Neural crest cell (in vitro differentiated cells): ENCODE measurements around the gene CENATAC. TPM values are rescaled to one million over a fixed set of nuclear protein-coding genes. Genes with fewer than 3 reads are reported as not detected.

ENCODE experiments used
- DNase-seq: peaks from one replicate; pipeline ENCODE4 v3.0.0; 2021; ENCODE audit warnings: low read depth, mixed read lengths, low spot score
- H3K27ac Mint-ChIP-seq: one replicate; pipeline ENCODE4 v1.8.0; 2021; ENCODE audit warnings: mild to moderate bottlenecking, mixed read lengths; ENCODE audit not compliant: unreplicated experiment
- H3K27me3 Mint-ChIP-seq: 2 replicates; pipeline ENCODE4 v1.8.0; 2021; ENCODE audit warnings: low read depth, mild to moderate bottlenecking, mixed read lengths
- H3K36me3 Mint-ChIP-seq: 2 replicates; pipeline ENCODE4 v1.8.0; 2021; ENCODE audit warnings: low read depth, mild to moderate bottlenecking, mixed read lengths
- H3K4me1 Mint-ChIP-seq: 2 replicates; pipeline ENCODE4 v1.8.0; 2021; ENCODE audit warnings: mixed read lengths
- H3K4me3 Mint-ChIP-seq: one replicate; pipeline ENCODE4 v1.8.0; 2021; ENCODE audit warnings: mild to moderate bottlenecking, mixed read lengths
- H3K9me3 Mint-ChIP-seq: 2 replicates; pipeline ENCODE4 v1.8.0; 2021; ENCODE audit warnings: mixed read lengths
- microRNA-seq: library from miRNA; unstranded; fragments of <30 nt; microRNA quantifications from one replicate; pipeline ENCODE4, GENCODE V29; 2020
- total RNA-seq: library from RNA; stranded (reverse); gene quantifications from 2 replicates; pipeline ENCODE4 v1.2.1, GENCODE V29; 2021
- TF ChIP-seq, protein P1 (sequence below): fragments of 200-600 bp; sonication (generic); conservative IDR thresholded peaks from 2 replicates; pipeline ENCODE4 v1.5.0; 2021; ENCODE audit warnings: antibody characterized with exemption, mild to moderate bottlenecking

CENATAC gene
- total RNA-seq, 1 donor from 2014 or later: 32.5 TPM

DNA sequence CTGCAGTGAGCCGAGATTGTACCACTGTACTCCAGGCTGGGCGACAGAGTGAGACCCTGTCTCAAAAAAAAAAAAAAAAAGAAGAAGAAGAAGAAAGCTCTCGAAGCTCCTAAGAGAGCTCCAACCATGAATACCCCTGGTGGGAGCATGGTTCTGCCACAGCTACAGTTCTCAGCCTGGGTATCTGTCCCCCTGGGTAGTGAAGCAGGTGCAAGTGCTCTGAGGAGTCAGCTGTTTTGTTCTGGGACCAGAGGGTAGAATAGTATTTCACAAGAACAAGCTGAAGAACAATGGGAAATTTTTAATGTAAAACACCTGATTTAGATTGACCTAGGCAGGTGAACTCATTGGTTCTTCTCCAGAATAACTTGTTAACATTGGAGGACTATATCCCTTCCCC lies 63.3 kb downstream of the CENATAC start:
- H3K27me3 Mint-ChIP-seq: no peaks in the 10 kb centered on the region
- DNase-seq: no peak
- peak overlapping the region; percentile 4 for H3K4me3 Mint-ChIP-seq
- no peaks in the 10 kb centered on the region for H3K36me3 Mint-ChIP-seq
- TF ChIP-seq, protein P1, sequence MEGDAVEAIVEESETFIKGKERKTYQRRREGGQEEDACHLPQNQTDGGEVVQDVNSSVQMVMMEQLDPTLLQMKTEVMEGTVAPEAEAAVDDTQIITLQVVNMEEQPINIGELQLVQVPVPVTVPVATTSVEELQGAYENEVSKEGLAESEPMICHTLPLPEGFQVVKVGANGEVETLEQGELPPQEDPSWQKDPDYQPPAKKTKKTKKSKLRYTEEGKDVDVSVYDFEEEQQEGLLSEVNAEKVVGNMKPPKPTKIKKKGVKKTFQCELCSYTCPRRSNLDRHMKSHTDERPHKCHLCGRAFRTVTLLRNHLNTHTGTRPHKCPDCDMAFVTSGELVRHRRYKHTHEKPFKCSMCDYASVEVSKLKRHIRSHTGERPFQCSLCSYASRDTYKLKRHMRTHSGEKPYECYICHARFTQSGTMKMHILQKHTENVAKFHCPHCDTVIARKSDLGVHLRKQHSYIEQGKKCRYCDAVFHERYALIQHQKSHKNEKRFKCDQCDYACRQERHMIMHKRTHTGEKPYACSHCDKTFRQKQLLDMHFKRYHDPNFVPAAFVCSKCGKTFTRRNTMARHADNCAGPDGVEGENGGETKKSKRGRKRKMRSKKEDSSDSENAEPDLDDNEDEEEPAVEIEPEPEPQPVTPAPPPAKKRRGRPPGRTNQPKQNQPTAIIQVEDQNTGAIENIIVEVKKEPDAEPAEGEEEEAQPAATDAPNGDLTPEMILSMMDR: no peak
- no peak overlapping the region for H3K27ac Mint-ChIP-seq
- H3K9me3 Mint-ChIP-seq: no peaks in the 10 kb centered on the region
- H3K4me1 Mint-ChIP-seq: peaks cover 19% of the 10 kb centered on the region

DNA sequence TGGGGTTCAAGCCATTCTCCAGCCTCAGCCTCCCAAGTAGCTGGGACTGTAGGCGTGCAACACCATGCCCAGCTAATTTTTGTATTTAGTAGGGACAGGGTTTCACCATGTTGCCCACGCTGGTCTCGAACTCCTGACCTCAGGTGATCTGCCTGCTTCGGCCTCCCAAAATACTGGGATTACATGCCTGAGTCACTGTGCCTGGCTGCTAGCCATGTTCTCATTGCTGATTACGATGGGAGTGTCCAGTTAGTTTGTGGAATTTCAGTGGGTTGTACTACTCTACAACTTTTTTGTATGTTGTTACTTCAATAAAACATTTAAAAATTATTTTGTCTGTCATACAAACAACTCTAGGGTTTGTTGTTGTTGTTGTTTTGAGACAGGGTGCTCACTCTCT lies 64.8 kb downstream of the CENATAC start:
- TF ChIP-seq, protein P1: no peak
- peaks cover 25% of the 10 kb centered on the region for H3K4me1 Mint-ChIP-seq
- no peak for DNase-seq
- H3K27ac Mint-ChIP-seq: no peak overlapping the region
- no peak overlapping the region for H3K4me3 Mint-ChIP-seq
- H3K36me3 Mint-ChIP-seq: no peaks in the 10 kb centered on the region
- H3K9me3 Mint-ChIP-seq: no peaks in the 10 kb centered on the region
- H3K27me3 Mint-ChIP-seq: no peaks in the 10 kb centered on the region

DNA sequence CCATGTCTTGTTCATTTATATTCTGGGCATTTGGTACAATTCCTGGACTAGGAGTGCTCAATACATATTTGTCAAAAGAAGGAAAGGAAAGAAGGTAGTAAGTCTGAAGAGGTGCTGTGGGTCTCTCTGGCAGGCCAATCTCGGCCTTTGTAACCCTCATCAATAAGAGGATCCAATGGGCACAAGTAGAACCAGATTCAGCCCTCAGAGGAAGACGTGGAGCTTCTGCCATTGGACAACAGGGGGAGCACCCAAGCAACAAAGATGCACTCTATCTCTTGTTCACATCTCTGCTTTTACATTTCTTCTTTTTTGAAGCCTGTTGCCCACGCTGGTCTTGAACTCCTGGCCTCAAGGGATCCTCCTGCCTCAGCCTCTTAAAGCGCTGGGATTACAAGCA lies 67.4 kb downstream of the CENATAC start:
- peaks cover 29% of the 10 kb centered on the region for H3K4me1 Mint-ChIP-seq
- TF ChIP-seq, protein P1: peak; percentile 55
- H3K36me3 Mint-ChIP-seq: no peaks in the 10 kb centered on the region
- no peak overlapping the region for H3K27ac Mint-ChIP-seq
- no peaks in the 10 kb centered on the region for H3K27me3 Mint-ChIP-seq
- no peak for DNase-seq
- no peaks in the 10 kb centered on the region for H3K9me3 Mint-ChIP-seq
- H3K4me3 Mint-ChIP-seq: peak overlapping the region; percentile 95

Small RNA genes within 50 kb of the gene (microRNA-seq; reads per million reads assigned to microRNA genes)
- gene MIR3656: not detected

Other genes starting within 250 kb of the CENATAC start
- gene DDX6, start 207.0 kb upstream of the CENATAC start, total RNA-seq: 218 and 222 TPM in 2 replicates
- not detected in 2 replicates for gene CXCR5, start 114.2 kb upstream of the CENATAC start, total RNA-seq
- gene BCL9L, start 72.2 kb upstream of the CENATAC start, total RNA-seq: 19.2 and 21.2 TPM in 2 replicates
- not detected in 2 replicates for gene UPK2, start 41.8 kb upstream of the CENATAC start, total RNA-seq
- gene FOXR1, start 26.4 kb upstream of the CENATAC start, total RNA-seq: not detected in 2 replicates
- 1,203 and 1,208 TPM in 2 replicates for gene RPS25, start 20.2 kb downstream of the CENATAC start, total RNA-seq
- 88.1 and 90.1 TPM in 2 replicates for gene TRAPPC4, start 20.6 kb downstream of the CENATAC start, total RNA-seq
- 50.2 and 50.3 TPM in 2 replicates for gene SLC37A4, start 32.7 kb downstream of the CENATAC start, total RNA-seq
- gene HYOU1, start 59.1 kb downstream of the CENATAC start, total RNA-seq: 199 and 204 TPM in 2 replicates
- 30.6 and 35.4 TPM in 2 replicates for gene VPS11, start 69.7 kb downstream of the CENATAC start, total RNA-seq
- 55.5 and 58.4 TPM in 2 replicates for gene HMBS, start 86.7 kb downstream of the CENATAC start, total RNA-seq
- 48.8 and 49.5 TPM in 2 replicates for gene DPAGT1, start 103.7 kb downstream of the CENATAC start, total RNA-seq
- 9.8 and 10.0 TPM in 2 replicates for gene C2CD2L, start 109.2 kb downstream of the CENATAC start, total RNA-seq
- 38.5 and 38.6 TPM in 2 replicates for gene HINFP, start 123.4 kb downstream of the CENATAC start, total RNA-seq
- gene ABCG4, start 150.9 kb downstream of the CENATAC start, total RNA-seq: 3.1 and 3.3 TPM in 2 replicates
- gene NLRX1, start 170.6 kb downstream of the CENATAC start, total RNA-seq: 9.1 and 9.3 TPM in 2 replicates
- gene NHERF4, start 187.3 kb downstream of the CENATAC start, total RNA-seq: 0.14 and 0.42 TPM in 2 replicates
- 43.5 and 44.1 TPM in 2 replicates for gene CBL, start 208.2 kb downstream of the CENATAC start, total RNA-seq